ENCODE results near the gene ASB11.
"Not testable (repeated sequence)": the region's sequence is repeated elsewhere in the genome, so short reads cannot be mapped to it uniquely, and the experiment has no call there.

The ASB11 gene

GRCh38 chrX:15298780-15299179 lies 16.7 kb downstream of the ASB11 start:
- CTCF ChIA-PET: no interaction called here
- POLR2A ChIA-PET: no interaction called here
- no peak for TF ChIP-seq CTCF (IDR thresholded peaks at IDR 0.05; ENCODE audit: control extremely low read depth, extremely low read depth, low read depth, missing control alignments)
- no peak for DNase-seq (ENCODE audit: extremely low spot score)

GRCh38 chrX:15298201-15298600 lies 17.2 kb downstream of the ASB11 start:
- no peak for DNase-seq (ENCODE audit: extremely low spot score)
- no peak for TF ChIP-seq CTCF (IDR thresholded peaks at IDR 0.05; ENCODE audit: control extremely low read depth, extremely low read depth, low read depth, missing control alignments)
- ChIA-PET CTCF (interaction anchor here (1.0 kb wide), 1 partner anchor 65 kb away, joined by 3 read pairs; no protein-coding TSS in a partner anchor), POLR2A (no interaction called here)

- TF ChIP-seq CTCF (IDR thresholded peaks at IDR 0.05; ENCODE audit: control extremely low read depth, extremely low read depth, low read depth, missing control alignments): no peak
- no peak for DNase-seq (ENCODE audit: extremely low spot score)
- CTCF ChIA-PET: no interaction called here
- POLR2A ChIA-PET: no interaction called here
Measured at GRCh38 chrX:15293451-15293850, 22.0 kb downstream of the ASB11 start.

- ChIA-PET CTCF (no interaction called here), POLR2A (no interaction called here)
- no peak for TF ChIP-seq CTCF (IDR thresholded peaks at IDR 0.05; ENCODE audit: control extremely low read depth, extremely low read depth, low read depth, missing control alignments)
Measured at GRCh38 chrX:15292861-15293260, 22.6 kb downstream of the ASB11 start.

GRCh38 chrX:15277604-15278003 lies 37.8 kb downstream of the ASB11 start:
- ChIA-PET CTCF (interaction anchor here (1.0 kb wide), 1 partner anchor 23 kb away, joined by 3 read pairs; no protein-coding TSS in a partner anchor), POLR2A (no interaction called here)
- TF ChIP-seq CTCF (IDR thresholded peaks at IDR 0.05; ENCODE audit: control extremely low read depth, extremely low read depth, low read depth, missing control alignments): no peak
- DNase-seq (ENCODE audit: extremely low spot score): no peak

More at GRCh38 chrX:15292861-15293260, 22.6 kb downstream of the ASB11 start:
- DNase-seq (ENCODE audit: extremely low spot score): no peak

GRCh38 chrX:15274946-15275345 lies 40.5 kb downstream of the ASB11 start:
- CTCF ChIA-PET: no interaction called here
- no peak for TF ChIP-seq CTCF (IDR thresholded peaks at IDR 0.05; ENCODE audit: control extremely low read depth, extremely low read depth, low read depth, missing control alignments)
- POLR2A ChIA-PET: no interaction called here
- DNase-seq (ENCODE audit: extremely low spot score): no peak

GRCh38 chrX:15273275-15273674 lies 42.2 kb downstream of the ASB11 start:
- POLR2A ChIA-PET: not testable (repeated sequence)
- CTCF ChIA-PET: interaction anchor here (1.0 kb wide), 1 partner anchor 30 kb away, joined by 3 read pairs; no protein-coding TSS in a partner anchor

More at GRCh38 chrX:15273275-15273674, 42.2 kb downstream of the ASB11 start:
- not testable (repeated sequence) for DNase-seq (ENCODE audit: extremely low spot score)

Data from GM10248 (cell line).